Smooth muscle cell (in vitro differentiated cells): Measurements from ENCODE around the gene PRM2. TPM values are rescaled to one million over a fixed set of nuclear protein-coding genes. Genes with fewer than 3 reads are reported as not detected.

Experiments
- DNase-seq: peaks from one replicate; lab custom pipeline; 2025; ENCODE audit not compliant: unreplicated experiment; lab: John Stamatoyannopoulos, UW
- H2AFZ ChIP-seq: fragments of 200-600 bp; sonication (generic); 2 replicates; pipeline ENCODE4 v1.6.0; 2016; ENCODE audit warnings: antibody characterized with exemption, low read depth, mild to moderate bottlenecking
- H3F3A ChIP-seq: fragments of 200-600 bp; sonication (generic); 2 replicates; pipeline ENCODE4 v1.6.0; 2017; ENCODE audit warnings: antibody characterized with exemption, low read depth
- H3K27ac ChIP-seq: fragments of 200-600 bp; sonication (generic); 2 replicates; pipeline ENCODE4 v1.5.1; 2016; ENCODE audit warnings: low read depth, mild to moderate bottlenecking
- H3K27me3 ChIP-seq: fragments of 200-600 bp; sonication (generic); 2 replicates; pipeline ENCODE4 v1.6.1; 2016; ENCODE audit warnings: low read depth, mild to moderate bottlenecking
- H3K36me3 ChIP-seq: fragments of 200-600 bp; sonication (generic); 2 replicates; pipeline ENCODE4 v1.5.1; 2016; ENCODE audit warnings: low read depth
- H3K4me1 ChIP-seq: fragments of 200-600 bp; sonication (generic); 2 replicates; pipeline ENCODE4 v1.5.1; 2016; ENCODE audit warnings: low read depth
- H3K4me2 ChIP-seq: fragments of 200-600 bp; sonication (generic); 2 replicates; pipeline ENCODE4 v1.6.0; 2016; ENCODE audit warnings: mild to moderate bottlenecking
- H3K4me3 ChIP-seq: fragments of 200-600 bp; sonication (generic); 2 replicates; pipeline ENCODE4 v1.5.1; 2016; ENCODE audit warnings: mild to moderate bottlenecking
- H3K79me2 ChIP-seq: fragments of 200-600 bp; sonication (generic); 2 replicates; pipeline ENCODE4 v1.6.0; 2016; ENCODE audit warnings: low read depth, mild to moderate bottlenecking
- H3K9ac ChIP-seq: fragments of 200-600 bp; sonication (generic); 2 replicates; pipeline ENCODE4 v1.6.0; 2016; ENCODE audit warnings: low read depth
- H3K9me3 ChIP-seq: fragments of 200-600 bp; sonication (generic); replicated peaks from 2 replicates; pipeline ENCODE4 v1.5.1; 2016; ENCODE audit warnings: low read depth
- H4K20me1 ChIP-seq: fragments of 200-600 bp; sonication (generic); 2 replicates; pipeline ENCODE4 v1.6.0; 2016; ENCODE audit warnings: low read depth
- WGBS: methylation state at CpG from one replicate; pipeline ENCODE4 v1.1.7; 2016; ENCODE audit warnings: low lambda C conversion rate; 5-methylcytosine and 5-hydroxymethylcytosine counted together
- polyA plus RNA-seq: library from polyadenylated mRNA; unstranded; fragments of >200 nt; fragmentation: Nextera tagmentation; extraction: Ambion mirVana; gene quantifications from 2 replicates; pipeline ENCODE4 v1.2.1, GENCODE V29; 2016
- total RNA-seq: library from RNA; depleted of rRNA; stranded (reverse); fragments of >200 nt; gene quantifications from 2 replicates; pipeline ENCODE4 v1.2.3, GENCODE V29; 2014
- TF ChIP-seq, protein P1 (sequence below): fragments of 200-600 bp; sonication (generic); IDR thresholded peaks from 2 replicates; pipeline ENCODE4 v1.5.1; 2017; ENCODE audit warnings: borderline replicate concordance, mild to moderate bottlenecking, antibody characterized with exemption; ENCODE audit not compliant: insufficient read depth, poor library complexity, severe bottlenecking

The PRM2 gene
- total and polyA plus RNA-seq, 2 experiments from 2014 or later, result not detected

DNA sequence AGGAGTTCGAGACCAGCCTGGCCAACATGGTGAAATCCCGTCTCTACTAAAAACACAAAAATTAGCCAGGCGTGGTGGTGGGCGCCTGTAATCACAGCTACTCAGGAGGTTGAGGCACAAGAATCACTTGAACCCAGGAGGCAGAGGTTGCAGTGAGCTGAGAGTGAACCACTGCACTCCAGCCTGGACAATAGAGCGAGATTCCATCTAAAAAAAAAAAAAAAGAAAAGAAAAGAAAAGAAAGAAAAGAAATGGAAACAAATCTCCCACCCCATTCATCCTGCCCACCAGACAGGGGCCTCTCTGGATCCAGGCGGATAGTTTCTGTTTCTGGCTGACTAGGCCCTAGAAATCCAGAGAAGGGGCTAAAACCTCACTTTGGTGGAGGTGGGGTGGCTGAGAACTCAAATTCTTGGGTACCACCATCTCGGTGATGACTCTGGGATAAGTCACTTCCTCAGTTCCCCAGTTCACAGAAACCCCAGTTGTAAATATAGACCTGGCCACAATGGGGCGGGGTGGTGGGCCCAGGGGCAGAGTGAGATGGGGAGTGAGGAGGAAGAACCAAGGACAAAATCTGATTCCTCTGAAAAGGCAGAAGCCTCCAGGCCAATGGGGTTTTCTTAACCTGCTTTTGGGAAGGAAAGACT lies 42.4 kb downstream of the PRM2 start:
- Histone ChIP-seq H3K9ac (no peak overlapping the region), H3K4me2 (no peak overlapping the region), H3K4me3 (no peak overlapping the region), H4K20me1 (no peaks in the 10 kb centered on the region), H3K27ac (no peak overlapping the region), H3K4me1 (no peaks in the 10 kb centered on the region), H3F3A (no peaks in the 10 kb centered on the region), H3K79me2 (no peaks in the 10 kb centered on the region), H2AFZ (no peak overlapping the region), H3K27me3 (no peaks in the 10 kb centered on the region), H3K36me3 (no peaks in the 10 kb centered on the region), H3K9me3 (no peaks in the 10 kb centered on the region)
- TF ChIP-seq, protein P1, sequence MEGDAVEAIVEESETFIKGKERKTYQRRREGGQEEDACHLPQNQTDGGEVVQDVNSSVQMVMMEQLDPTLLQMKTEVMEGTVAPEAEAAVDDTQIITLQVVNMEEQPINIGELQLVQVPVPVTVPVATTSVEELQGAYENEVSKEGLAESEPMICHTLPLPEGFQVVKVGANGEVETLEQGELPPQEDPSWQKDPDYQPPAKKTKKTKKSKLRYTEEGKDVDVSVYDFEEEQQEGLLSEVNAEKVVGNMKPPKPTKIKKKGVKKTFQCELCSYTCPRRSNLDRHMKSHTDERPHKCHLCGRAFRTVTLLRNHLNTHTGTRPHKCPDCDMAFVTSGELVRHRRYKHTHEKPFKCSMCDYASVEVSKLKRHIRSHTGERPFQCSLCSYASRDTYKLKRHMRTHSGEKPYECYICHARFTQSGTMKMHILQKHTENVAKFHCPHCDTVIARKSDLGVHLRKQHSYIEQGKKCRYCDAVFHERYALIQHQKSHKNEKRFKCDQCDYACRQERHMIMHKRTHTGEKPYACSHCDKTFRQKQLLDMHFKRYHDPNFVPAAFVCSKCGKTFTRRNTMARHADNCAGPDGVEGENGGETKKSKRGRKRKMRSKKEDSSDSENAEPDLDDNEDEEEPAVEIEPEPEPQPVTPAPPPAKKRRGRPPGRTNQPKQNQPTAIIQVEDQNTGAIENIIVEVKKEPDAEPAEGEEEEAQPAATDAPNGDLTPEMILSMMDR, result no peak
- no peak for DNase-seq
- 88% methylated on average over 8 of the region's 8 CpGs for WGBS

DNA sequence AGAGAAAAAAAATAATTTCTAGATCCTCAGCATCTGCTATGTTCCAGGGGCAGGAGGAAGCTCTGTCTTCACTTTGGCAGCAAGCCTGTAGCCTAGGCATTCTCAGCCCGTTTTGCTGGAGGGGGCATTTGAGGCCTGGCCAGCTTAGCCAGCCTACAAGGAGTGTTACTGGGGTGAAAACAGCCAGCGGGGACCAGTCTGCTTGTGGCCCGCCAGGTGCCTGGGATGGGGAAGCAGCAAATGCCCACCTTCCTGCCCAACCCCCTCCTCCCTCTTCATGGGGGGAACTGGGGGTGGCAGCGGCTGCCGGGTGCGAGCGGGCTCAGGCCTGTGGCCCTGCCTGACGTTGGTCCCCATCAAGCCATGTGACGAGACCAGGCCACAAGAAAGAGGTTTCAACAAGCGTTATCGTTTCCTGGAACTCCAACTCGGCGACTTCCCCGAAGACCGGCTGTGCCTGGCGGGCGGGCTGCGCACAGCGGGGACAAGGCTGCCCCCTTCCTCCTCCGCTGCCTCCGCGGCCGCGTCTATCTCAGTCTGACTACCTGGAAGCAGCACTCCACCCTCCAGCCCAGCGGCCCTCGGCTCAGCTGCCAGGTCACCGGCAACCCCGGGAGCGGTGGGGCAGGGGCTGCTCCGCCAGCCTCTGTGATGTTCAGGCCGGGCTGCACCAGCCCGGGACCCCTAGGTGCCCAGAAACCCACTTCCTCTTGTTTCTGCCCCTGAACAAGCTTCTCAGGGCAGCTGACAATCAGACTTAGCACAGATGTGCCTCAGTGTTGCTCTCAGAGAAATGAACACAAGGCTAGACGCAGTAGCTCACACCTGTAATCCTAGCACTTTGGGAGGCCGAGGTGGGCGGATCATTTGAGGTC lies 43.2 kb downstream of the PRM2 start:
- no peak overlapping the region for H3K4me3 ChIP-seq
- no peak for DNase-seq
- H3K9ac ChIP-seq, result no peak overlapping the region
- no peak overlapping the region for H3K27ac ChIP-seq
- no peaks in the 10 kb centered on the region for H3K4me1 ChIP-seq
- no peaks in the 10 kb centered on the region for H3K27me3 ChIP-seq
- H3F3A ChIP-seq, result no peaks in the 10 kb centered on the region
- H3K4me2 ChIP-seq, result no peak overlapping the region
- 81% methylated on average over 34 of the region's 35 CpGs for WGBS
- H3K36me3 ChIP-seq, result no peaks in the 10 kb centered on the region
- H2AFZ ChIP-seq, result no peak overlapping the region
- no peaks in the 10 kb centered on the region for H3K79me2 ChIP-seq
- H4K20me1 ChIP-seq, result no peaks in the 10 kb centered on the region
- H3K9me3 ChIP-seq, result no peaks in the 10 kb centered on the region
- TF ChIP-seq, protein P1, result no peak

DNA sequence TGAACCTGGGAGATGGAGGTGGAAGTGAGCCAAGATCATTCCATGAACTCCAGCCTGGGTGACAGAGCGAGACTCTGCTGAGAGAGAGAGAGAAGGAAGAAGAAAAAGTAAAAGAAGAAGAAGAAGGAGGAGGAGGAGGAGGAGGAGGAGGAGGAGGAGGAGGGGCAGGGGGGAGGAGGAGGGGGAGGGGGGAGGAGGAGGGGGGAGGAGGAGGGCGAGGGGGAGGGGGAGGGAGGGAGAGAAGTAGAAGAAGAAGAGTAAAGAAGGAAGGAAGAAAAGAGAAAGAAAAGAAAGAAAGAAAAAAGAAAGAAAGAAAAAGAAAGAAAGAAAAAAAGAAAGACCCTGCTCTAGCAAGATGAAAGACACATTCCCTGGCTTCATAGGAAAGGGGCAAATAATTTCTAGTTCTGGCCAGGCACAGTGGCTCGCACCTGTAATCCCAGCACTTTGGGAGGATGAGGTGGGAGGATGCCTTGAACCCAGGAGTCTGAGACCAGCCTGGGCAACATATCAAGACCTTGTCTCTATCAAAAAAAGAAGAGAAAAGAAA lies 43.9 kb downstream of the PRM2 start:
- H3K4me1 ChIP-seq, result no peaks in the 10 kb centered on the region

More for the DNA sequence above, 43.9 kb downstream of the PRM2 start:
- no peaks in the 10 kb centered on the region for H3K27me3 ChIP-seq
- H3K36me3 ChIP-seq, result no peaks in the 10 kb centered on the region
- H3K9me3 ChIP-seq, result no peaks in the 10 kb centered on the region
- TF ChIP-seq, protein P1, result no peak
- H3K27ac ChIP-seq, result no peak overlapping the region
- H3K4me2 ChIP-seq, result no peak overlapping the region
- no peak overlapping the region for H3K4me3 ChIP-seq
- H2AFZ ChIP-seq, result no peak overlapping the region
- H4K20me1 ChIP-seq, result no peaks in the 10 kb centered on the region
- H3K9ac ChIP-seq, result no peak overlapping the region
- DNase-seq, result no peak
- H3K79me2 ChIP-seq, result no peaks in the 10 kb centered on the region
- WGBS, result 92% methylated on average over 2 of the region's 3 CpGs
- H3F3A ChIP-seq, result no peaks in the 10 kb centered on the region
